GM23338 (cell line): ENCODE measurements around the gene DCAF5. TPM values are rescaled to one million over a fixed set of nuclear protein-coding genes. Genes with fewer than 3 reads are reported as not detected.

Experiments
- ATAC-seq: fragments of 200-7000 bp; cut with Tn5 transposase; 3 replicates; pipeline ENCODE4 v1.9.1; 2020
- DNase-seq: peaks from one replicate; pipeline ENCODE4 v3.0.0-alpha.2; 2015; ENCODE audit warnings: low spot score
- H2AFZ ChIP-seq: fragments of 200-600 bp; sonication (generic); 2 replicates; pipeline ENCODE4 v1.8.0; 2016; ENCODE audit warnings: antibody characterized with exemption, mild to moderate bottlenecking, moderate library complexity
- H3F3A ChIP-seq: fragments of 200-600 bp; sonication (generic); replicated peaks from 2 replicates; pipeline ENCODE4 v1.8.0; 2017; ENCODE audit warnings: antibody characterized with exemption, mixed run types, low read depth
- H3K27ac ChIP-seq: fragments of 200-600 bp; sonication (generic); 2 replicates; pipeline ENCODE4 v1.6.1; 2016; ENCODE audit warnings: low read depth
- H3K27me3 ChIP-seq: fragments of 200-600 bp; sonication (generic); 2 replicates; pipeline ENCODE4 v1.8.0; 2016; ENCODE audit warnings: mild to moderate bottlenecking, mixed run types, moderate library complexity; ENCODE audit not compliant: insufficient read depth
- H3K36me3 ChIP-seq: fragments of 200-600 bp; sonication (generic); 2 replicates; pipeline ENCODE4 v1.8.0; 2016; ENCODE audit warnings: mild to moderate bottlenecking; ENCODE audit not compliant: insufficient read depth
- H3K4me1 ChIP-seq: fragments of 200-600 bp; sonication (generic); 2 replicates; pipeline ENCODE4 v1.8.0; 2016; ENCODE audit warnings: mild to moderate bottlenecking, moderate library complexity; ENCODE audit not compliant: insufficient read depth
- H3K4me2 ChIP-seq: fragments of 200-600 bp; sonication (generic); 2 replicates; pipeline ENCODE4 v1.7.1; 2017; ENCODE audit warnings: mixed run types
- H3K4me3 ChIP-seq: fragments of 200-600 bp; sonication (generic); 2 replicates; pipeline ENCODE4 v1.6.1; 2016; ENCODE audit warnings: mixed run types
- H3K79me2 ChIP-seq: fragments of 200-600 bp; sonication (generic); replicated peaks from 2 replicates; pipeline ENCODE4 v1.8.0; 2017; ENCODE audit warnings: mild to moderate bottlenecking; ENCODE audit not compliant: insufficient read depth
- H3K9me2 ChIP-seq: fragments of 200-600 bp; sonication (generic); 2 replicates; pipeline ENCODE4 v1.8.0; 2017; ENCODE audit not compliant: insufficient read depth
- H4K20me1 ChIP-seq: fragments of 200-600 bp; sonication (generic); replicated peaks from 2 replicates; pipeline ENCODE4 v1.8.0; 2017; ENCODE audit warnings: mild to moderate bottlenecking; ENCODE audit not compliant: insufficient read depth
- H3K27ac Mint-ChIP-seq: 2 replicates; pipeline ENCODE4 v1.8.0; 2020; ENCODE audit warnings: inconsistent platforms, mild to moderate bottlenecking, moderate library complexity, mixed read lengths
- H3K27me3 Mint-ChIP-seq: 3 replicates; pipeline ENCODE4 v1.8.0; 2022; ENCODE audit warnings: low read depth, mild to moderate bottlenecking, moderate library complexity, mixed read lengths, inconsistent platforms; ENCODE audit not compliant: insufficient read depth, poor library complexity
- H3K36me3 Mint-ChIP-seq: 3 replicates; pipeline ENCODE4 v1.8.0; 2021; ENCODE audit warnings: low read depth, mild to moderate bottlenecking, inconsistent platforms, moderate library complexity, mixed read lengths
- H3K4me1 Mint-ChIP-seq: 3 replicates; pipeline ENCODE4 v1.8.0; 2020; ENCODE audit warnings: mild to moderate bottlenecking, inconsistent platforms, mixed read lengths
- H3K4me3 Mint-ChIP-seq: 3 replicates; pipeline ENCODE4 v1.8.0; 2021; ENCODE audit warnings: moderate library complexity, mild to moderate bottlenecking, inconsistent platforms, mixed read lengths
- H3K9me3 Mint-ChIP-seq: 3 replicates; pipeline ENCODE4 v1.8.0; 2020; ENCODE audit warnings: moderate library complexity, mild to moderate bottlenecking, inconsistent platforms, mixed read lengths
- CTCF ChIP-seq, 2 experiments: fragments of 200-600 bp in 1 of 2; sonication (generic) in 1 of 2; conservative IDR thresholded peaks; 2 replicates each; pipeline versions ENCODE4 v1.5.1 to v1.6.1; 2016 to 2017; ENCODE audit warnings: antibody characterized with exemption in 2 of 2, low read depth in 2 of 2, mild to moderate bottlenecking in 2 of 2, moderate library complexity in 1 of 2
- EZH2 ChIP-seq: fragments of 200-600 bp; sonication (generic); IDR thresholded peaks from one replicate; pipeline ENCODE4 v1.8.0; 2017; ENCODE audit warnings: antibody characterized with exemption, mild to moderate bottlenecking, low read depth; ENCODE audit not compliant: unreplicated experiment
- EZH2phosphoT487 ChIP-seq: fragments of 200-600 bp; sonication (generic); IDR thresholded peaks from one replicate; pipeline ENCODE4 v1.8.1; 2018; ENCODE audit warnings: antibody characterized with exemption; ENCODE audit not compliant: unreplicated experiment
- POLR2AphosphoS5 ChIP-seq: IDR thresholded peaks from 2 replicates; pipeline ENCODE4 v1.6.1; 2016; ENCODE audit warnings: antibody characterized with exemption, low read depth
- REST ChIP-seq: IDR thresholded peaks from one replicate; pipeline ENCODE4 v1.6.1; 2018; ENCODE audit warnings: antibody characterized with exemption; ENCODE audit not compliant: unreplicated experiment
- STAT1 ChIP-seq: IDR thresholded peaks from one replicate; pipeline ENCODE4 v1.6.1; 2016; ENCODE audit warnings: antibody characterized with exemption; ENCODE audit not compliant: unreplicated experiment
- ZNF114 ChIP-seq: fragments of 250-450 bp; sonication (Bioruptor Pico); IDR thresholded peaks from 2 replicates; pipeline ENCODE4 v1.5.0; 2020; ENCODE audit warnings: mild to moderate bottlenecking, moderate library complexity
- ZNF331 ChIP-seq: fragments of 250-450 bp; sonication (Bioruptor Pico); IDR thresholded peaks from 2 replicates; pipeline ENCODE4 v1.5.0; 2020; ENCODE audit warnings: low read depth, mild to moderate bottlenecking, moderate library complexity
- polyA plus RNA-seq: library from polyadenylated mRNA; unstranded; fragments of >200 nt; fragmentation: Nextera tagmentation; extraction: Ambion mirVana; gene quantifications from 2 replicates; pipeline ENCODE4 v1.2.1, GENCODE V29; 2016
- total RNA-seq: library from RNA; depleted of rRNA; stranded (reverse); fragments of >200 nt; shearing (Covaris generic); gene quantifications from 2 replicates; pipeline ENCODE4 v1.2.3, GENCODE V29; 2014

DCAF5 gene
- total and polyA plus RNA-seq, 2 experiments from 2014 or later = 14.0 to 15.2 TPM

- Histone ChIP-seq H4K20me1 (peaks cover 5% of the 10 kb centered on the region), H3K27ac (no peak overlapping the region), H3K36me3 (0 out of 2 replicates have a peak, but pooled peaks cover 3% of the 10 kb centered on the region), H3K9me2 (no peaks in the 10 kb centered on the region), H3K79me2 (no peaks in the 10 kb centered on the region), H3K4me1 (no peaks in the 10 kb centered on the region), H3F3A (no peaks in the 10 kb centered on the region), H2AFZ (no peak overlapping the region), H3K4me2 (no peak overlapping the region), H3K27me3 (no peaks in the 10 kb centered on the region), H3K4me3 (no peak overlapping the region)
- DNase-seq (no peak), ATAC-seq (no peak)
- no peak overlapping the region for H3K4me3 Mint-ChIP-seq
- no peaks in the 10 kb centered on the region for H3K27me3 Mint-ChIP-seq
- no peak for TF ChIP-seq EZH2phosphoT487
- TF ChIP-seq CTCF (conservative IDR thresholded peaks at IDR 0.05; ENCODE audit: low read depth in 2 of 2) = no peak
- H3K4me1 Mint-ChIP-seq = no peaks in the 10 kb centered on the region
- no peak overlapping the region for H3K27ac Mint-ChIP-seq
- peaks cover 2% of the 10 kb centered on the region; the same call in 1 of the 3 replicates for H3K36me3 Mint-ChIP-seq
- H3K9me3 Mint-ChIP-seq = no peaks in the 10 kb centered on the region
These were observed 34.6 kb downstream of the DCAF5 start for GRCh38 chr14:69118305-69118704.

- H3K36me3 ChIP-seq = 0 out of 2 replicates have a peak, but pooled peaks cover 3% of the 10 kb centered on the region
- H3F3A ChIP-seq = no peaks in the 10 kb centered on the region
- H4K20me1 ChIP-seq = peaks cover 5% of the 10 kb centered on the region
- Mint-ChIP-seq H3K27ac (no peak overlapping the region), H3K36me3 (peaks cover 2% of the 10 kb centered on the region; the same call in 1 of the 3 replicates), H3K27me3 (no peaks in the 10 kb centered on the region), H3K9me3 (no peaks in the 10 kb centered on the region), H3K4me3 (no peak overlapping the region), H3K4me1 (no peaks in the 10 kb centered on the region)
- DNase-seq (no peak), ATAC-seq (no peak)
- no peaks in the 10 kb centered on the region for H3K79me2 ChIP-seq
- no peaks in the 10 kb centered on the region for H3K27me3 ChIP-seq
- H2AFZ ChIP-seq = no peak overlapping the region
- H3K4me1 ChIP-seq = no peaks in the 10 kb centered on the region
- no peak overlapping the region for H3K27ac ChIP-seq
- H3K9me2 ChIP-seq = no peaks in the 10 kb centered on the region
- H3K4me2 ChIP-seq = no peak overlapping the region
- no peak overlapping the region for H3K4me3 ChIP-seq
- TF ChIP-seq STAT1 (no peak), ZNF114 (CRISPR knock-in tag) (no peak), REST (no peak), POLR2AphosphoS5 (no peak), EZH2 (no peak), ZNF331 (no peak), CTCF (conservative IDR thresholded peaks at IDR 0.05; ENCODE audit: low read depth in 2 of 2) (no peak), EZH2phosphoT487 (no peak)
These were observed 35.7 kb downstream of the DCAF5 start for GRCh38 chr14:69117020-69117767.
